HG03196 (cell line): ENCODE measurements around the gene PRKN.
"Not testable (repeated sequence)": the region's sequence is repeated elsewhere in the genome, so short reads cannot be mapped to it uniquely, and the experiment has no call there.

ENCODE experiments used
- ATAC-seq: cut with Tn5 transposase; IDR thresholded peaks from one replicate; pipeline ENCODE4 v1.9.1; 2021; ENCODE audit not compliant: unreplicated experiment

Gene PRKN

GRCh38 chr6:161833099-161833860 is 894.3 kb downstream of the PRKN start:
- ATAC-seq, result no peak

- no peak for ATAC-seq
Measured at GRCh38 chr6:161832622-161833021, 894.9 kb downstream of the PRKN start.

- no peak for ATAC-seq
Measured at GRCh38 chr6:161830866-161831616, 896.5 kb downstream of the PRKN start.

GRCh38 chr6:161829291-161829729 is 898.3 kb downstream of the PRKN start:
- no peak for ATAC-seq

GRCh38 chr6:161828355-161828754 is 899.2 kb downstream of the PRKN start:
- ATAC-seq, result no peak

GRCh38 chr6:161826512-161826911 is 901.1 kb downstream of the PRKN start:
- ATAC-seq, result no peak

- not testable (repeated sequence) for ATAC-seq
Measured at GRCh38 chr6:161822204-161822603, 905.4 kb downstream of the PRKN start.

GRCh38 chr6:161817881-161818280 is 909.7 kb downstream of the PRKN start:
- no peak for ATAC-seq

- no peak for ATAC-seq
Measured at GRCh38 chr6:161815965-161816364, 911.6 kb downstream of the PRKN start.

GRCh38 chr6:161813156-161813555 is 914.4 kb downstream of the PRKN start:
- ATAC-seq, result no peak

GRCh38 chr6:161809971-161810370 is 917.6 kb downstream of the PRKN start:
- no peak for ATAC-seq

GRCh38 chr6:161804838-161805237 is 922.7 kb downstream of the PRKN start:
- no peak for ATAC-seq

GRCh38 chr6:161803131-161803530 is 924.4 kb downstream of the PRKN start:
- no peak for ATAC-seq

GRCh38 chr6:161802231-161802630 is 925.3 kb downstream of the PRKN start:
- no peak for ATAC-seq

- ATAC-seq, result no peak
Measured at GRCh38 chr6:161798844-161799394, 928.6 kb downstream of the PRKN start.

- no peak for ATAC-seq
Measured at GRCh38 chr6:161796681-161797080, 930.9 kb downstream of the PRKN start.

- ATAC-seq, result no peak
Measured at GRCh38 chr6:161792851-161793493, 934.6 kb downstream of the PRKN start.

GRCh38 chr6:161788531-161788930 is 939.0 kb downstream of the PRKN start:
- ATAC-seq, result no peak

GRCh38 chr6:161772176-161772575 is 955.4 kb downstream of the PRKN start:
- no peak for ATAC-seq

- no peak for ATAC-seq
Measured at GRCh38 chr6:161761966-161762365, 965.6 kb downstream of the PRKN start.

- no peak for ATAC-seq
Measured at GRCh38 chr6:161755080-161755479, 972.5 kb downstream of the PRKN start.
